ENCODE measurements around the gene SFMBT2. TPM values are rescaled to one million over a fixed set of nuclear protein-coding genes. Genes with fewer than 3 reads are reported as not detected.
"Not testable (repeated sequence)": the region's sequence is repeated elsewhere in the genome, so short reads cannot be mapped to it uniquely, and the experiment has no call there.

The SFMBT2 gene
- total and polyA plus RNA-seq, 7 donors = 0.53 to 8.2 (median 3.0) TPM

GRCh38 chr10:7397049-7398035 lies 13.5 kb downstream of the SFMBT2 start:
- ATAC-seq (peak; percentile 94 to 96 (median 95)), DNase-seq (peak; percentile 25 to 66)
- Histone ChIP-seq H3K27ac (peak overlapping the region; percentile 78), H3K27me3 (ENCODE audit: insufficient read depth in 3 of 3, low read length in 2 of 3) (no peaks in the 10 kb centered on the region), H3K4me3 (peak overlapping the region; percentile 23), H3K4me1 (peaks cover 4% of the 10 kb centered on the region), H3K36me3 (ENCODE audit: insufficient read depth in 1 of 2, low read depth in 1 of 2) (no peaks in the 10 kb centered on the region), H3K9me3 (no peaks in the 10 kb centered on the region)
- no peak for TF ChIP-seq CTCF (IDR thresholded peaks at IDR 0.05)
- 39 to 53% (median 48%) methylated on average over 17 of the region's 17 CpGs for WGBS, 3 donors
- intact Hi-C loops (cut with DNase I) = no loop called here

- H3K27me3 ChIP-seq (ENCODE audit: insufficient read depth in 3 of 3, low read length in 2 of 3); H3K4me1 ChIP-seq; H3K36me3 ChIP-seq (ENCODE audit: insufficient read depth in 1 of 2, low read depth in 1 of 2); H3K9me3 ChIP-seq; ATAC-seq; H3K27ac ChIP-seq; intact Hi-C loops (cut with DNase I); H3K4me3 ChIP-seq; DNase-seq: not testable (repeated sequence)
- WGBS, 3 donors = 80 to 90% (median 83%) methylated on average over 5 of the region's 5 CpGs
Observed at GRCh38 chr10:7392301-7392700, 18.5 kb downstream of the SFMBT2 start.

- H3K4me3 ChIP-seq = no peak overlapping the region
- no peaks in the 10 kb centered on the region for H3K9me3 ChIP-seq
- ATAC-seq = no peak
- TF ChIP-seq CTCF (IDR thresholded peaks at IDR 0.05) = no peak
- H3K36me3 ChIP-seq (ENCODE audit: insufficient read depth in 1 of 2, low read depth in 1 of 2) = no peaks in the 10 kb centered on the region
- no peaks in the 10 kb centered on the region for H3K27me3 ChIP-seq (ENCODE audit: insufficient read depth in 3 of 3, low read length in 2 of 3)
- WGBS, 3 donors = 91 to 95% (median 94%) methylated on average over 6 of the region's 6 CpGs
- intact Hi-C loops (cut with DNase I) = no loop called here
- H3K27ac ChIP-seq = no peak overlapping the region
- no peaks in the 10 kb centered on the region for H3K4me1 ChIP-seq
- DNase-seq = no peak
Observed at GRCh38 chr10:7391748-7392147, 19.1 kb downstream of the SFMBT2 start.

GRCh38 chr10:7390689-7391110 lies 20.1 kb downstream of the SFMBT2 start:
- WGBS, 3 donors = 69 to 75% (median 73%) methylated on average over 6 of the region's 6 CpGs
- not testable (repeated sequence) for H3K27ac ChIP-seq, ATAC-seq

GRCh38 chr10:7389844-7390243 lies 21.0 kb downstream of the SFMBT2 start:
- H3K4me1 ChIP-seq = no peaks in the 10 kb centered on the region
- WGBS, 3 donors = 66 to 77% (median 69%) methylated on average over 3 of the region's 3 CpGs
- no peaks in the 10 kb centered on the region for H3K27me3 ChIP-seq (ENCODE audit: insufficient read depth in 3 of 3, low read length in 2 of 3)
- no peak for ATAC-seq
- H3K4me3 ChIP-seq = no peak overlapping the region
- intact Hi-C loops (cut with DNase I) = no loop called here
- no peak for DNase-seq
- no peak overlapping the region for H3K27ac ChIP-seq
- no peak for TF ChIP-seq CTCF (IDR thresholded peaks at IDR 0.05)
- no peaks in the 10 kb centered on the region for H3K9me3 ChIP-seq
- H3K36me3 ChIP-seq (ENCODE audit: insufficient read depth in 1 of 2, low read depth in 1 of 2) = no peaks in the 10 kb centered on the region

More at GRCh38 chr10:7390689-7391110, 20.1 kb downstream of the SFMBT2 start:
- H3K9me3 ChIP-seq; intact Hi-C loops (cut with DNase I); DNase-seq; H3K36me3 ChIP-seq (ENCODE audit: insufficient read depth in 1 of 2, low read depth in 1 of 2); H3K4me1 ChIP-seq; H3K4me3 ChIP-seq; H3K27me3 ChIP-seq (ENCODE audit: insufficient read depth in 3 of 3, low read length in 2 of 3): not testable (repeated sequence)
